DND-41 (cell line): ENCODE measurements around the gene CD151.

Source experiments
- EZH2 ChIP-seq: IDR thresholded peaks from 3 replicates; pipeline ENCODE4 v1.6.1; 2012; ENCODE audit warnings: borderline replicate concordance, low read depth, mild to moderate bottlenecking, moderate library complexity, low read length, inconsistent platforms; ENCODE audit not compliant: severe bottlenecking
- TF ChIP-seq, protein P1 (sequence below): IDR thresholded peaks from 2 replicates; pipeline ENCODE4 v1.5.1; 2012; ENCODE audit warnings: borderline replicate concordance, low read length, moderate library complexity, mild to moderate bottlenecking; ENCODE audit not compliant: poor library complexity, severe bottlenecking; ENCODE audit errors: extremely low read depth

DNA sequence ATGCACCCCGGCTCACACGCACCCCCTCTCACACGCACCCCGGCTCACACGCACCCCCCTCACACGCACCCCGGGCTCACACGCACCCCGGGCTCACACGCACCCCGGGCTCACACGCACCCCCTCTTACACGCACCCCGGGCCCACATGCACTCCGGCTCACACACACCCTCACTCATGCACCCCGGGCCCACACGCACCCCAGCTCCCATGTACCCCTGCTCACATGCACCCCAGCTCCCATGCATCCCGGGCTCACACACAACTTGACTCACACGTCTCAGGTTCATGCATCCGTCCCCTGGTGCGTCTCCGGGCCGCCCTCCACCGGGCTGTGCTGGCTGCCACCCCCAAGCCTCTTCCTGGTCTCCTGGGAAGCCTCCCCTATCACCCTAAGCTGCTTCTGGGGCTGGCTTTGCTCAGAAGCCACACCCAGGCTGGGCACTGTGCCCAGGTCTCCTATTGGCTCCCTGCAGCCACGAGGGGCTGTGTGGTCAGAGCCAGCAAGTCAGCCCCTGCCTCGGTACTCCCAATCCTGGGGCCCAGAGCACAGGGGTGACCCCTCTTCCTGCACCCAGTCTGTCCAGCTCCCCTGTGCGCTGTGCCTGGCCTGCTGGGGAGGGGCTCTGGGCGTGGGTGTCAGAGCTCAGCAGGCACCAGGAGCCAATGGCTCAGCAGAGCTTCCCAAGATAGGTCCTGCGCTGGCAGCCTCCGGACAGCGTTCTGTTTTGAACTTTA, 26.8 kb downstream of the CD151 start:
- TF ChIP-seq, protein P1, sequence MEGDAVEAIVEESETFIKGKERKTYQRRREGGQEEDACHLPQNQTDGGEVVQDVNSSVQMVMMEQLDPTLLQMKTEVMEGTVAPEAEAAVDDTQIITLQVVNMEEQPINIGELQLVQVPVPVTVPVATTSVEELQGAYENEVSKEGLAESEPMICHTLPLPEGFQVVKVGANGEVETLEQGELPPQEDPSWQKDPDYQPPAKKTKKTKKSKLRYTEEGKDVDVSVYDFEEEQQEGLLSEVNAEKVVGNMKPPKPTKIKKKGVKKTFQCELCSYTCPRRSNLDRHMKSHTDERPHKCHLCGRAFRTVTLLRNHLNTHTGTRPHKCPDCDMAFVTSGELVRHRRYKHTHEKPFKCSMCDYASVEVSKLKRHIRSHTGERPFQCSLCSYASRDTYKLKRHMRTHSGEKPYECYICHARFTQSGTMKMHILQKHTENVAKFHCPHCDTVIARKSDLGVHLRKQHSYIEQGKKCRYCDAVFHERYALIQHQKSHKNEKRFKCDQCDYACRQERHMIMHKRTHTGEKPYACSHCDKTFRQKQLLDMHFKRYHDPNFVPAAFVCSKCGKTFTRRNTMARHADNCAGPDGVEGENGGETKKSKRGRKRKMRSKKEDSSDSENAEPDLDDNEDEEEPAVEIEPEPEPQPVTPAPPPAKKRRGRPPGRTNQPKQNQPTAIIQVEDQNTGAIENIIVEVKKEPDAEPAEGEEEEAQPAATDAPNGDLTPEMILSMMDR: no peak
- no peak for TF ChIP-seq EZH2
